Islet of Langerhans (tissue), 1 donor: ENCODE data around the gene CDC14A.
"Not testable (repeated sequence)": the region's sequence is repeated elsewhere in the genome, so short reads cannot be mapped to it uniquely, and the experiment has no call there.

Experiments
- FAIRE-seq: peaks from one replicate; lab custom pipeline; 2011; peaks lifted over from hg19 to GRCh38; lab: Jason Lieb, UNC

Gene CDC14A

GRCh38 chr1:100363831-100364230 lies 11.5 kb downstream of the CDC14A start:
- no peak for FAIRE-seq

- no peak for FAIRE-seq
Measured at GRCh38 chr1:100364697-100365096, 12.4 kb downstream of the CDC14A start.

- FAIRE-seq, result no peak
Measured at GRCh38 chr1:100366209-100366525, 13.9 kb downstream of the CDC14A start.

- not testable (repeated sequence) for FAIRE-seq
Measured at GRCh38 chr1:100369339-100369738, 17.0 kb downstream of the CDC14A start.

- FAIRE-seq, result not testable (repeated sequence)
Measured at GRCh38 chr1:100373953-100374352, 21.6 kb downstream of the CDC14A start.

- FAIRE-seq, result not testable (repeated sequence)
Measured at GRCh38 chr1:100376890-100377289, 24.6 kb downstream of the CDC14A start.

GRCh38 chr1:100377590-100378361 lies 25.5 kb downstream of the CDC14A start:
- FAIRE-seq, result no peak

GRCh38 chr1:100378956-100379355 lies 26.6 kb downstream of the CDC14A start:
- no peak for FAIRE-seq

- no peak for FAIRE-seq
Measured at GRCh38 chr1:100380635-100381034, 28.3 kb downstream of the CDC14A start.

- no peak for FAIRE-seq
Measured at GRCh38 chr1:100382657-100383056, 30.4 kb downstream of the CDC14A start.

GRCh38 chr1:100383743-100384405 lies 31.6 kb downstream of the CDC14A start:
- no peak for FAIRE-seq

- no peak for FAIRE-seq
Measured at GRCh38 chr1:100387209-100387608, 34.9 kb downstream of the CDC14A start.

GRCh38 chr1:100387657-100388350 lies 35.5 kb downstream of the CDC14A start:
- no peak for FAIRE-seq

- FAIRE-seq, result no peak
Measured at GRCh38 chr1:100390531-100390930, 38.2 kb downstream of the CDC14A start.

- FAIRE-seq, result no peak
Measured at GRCh38 chr1:100391675-100392074, 39.4 kb downstream of the CDC14A start.

GRCh38 chr1:100392756-100393155 lies 40.5 kb downstream of the CDC14A start:
- FAIRE-seq, result no peak

- FAIRE-seq, result no peak
Measured at GRCh38 chr1:100394285-100394684, 42.0 kb downstream of the CDC14A start.

- FAIRE-seq, result no peak
Measured at GRCh38 chr1:100395913-100396312, 43.6 kb downstream of the CDC14A start.

GRCh38 chr1:100396651-100397050 lies 44.3 kb downstream of the CDC14A start:
- FAIRE-seq, result no peak

- FAIRE-seq, result no peak
Measured at GRCh38 chr1:100397681-100398080, 45.4 kb downstream of the CDC14A start.

- FAIRE-seq, result no peak
Measured at GRCh38 chr1:100398648-100399047, 46.3 kb downstream of the CDC14A start.

GRCh38 chr1:100400404-100400803 lies 48.1 kb downstream of the CDC14A start:
- no peak for FAIRE-seq

- no peak for FAIRE-seq
Measured at GRCh38 chr1:100404821-100405220, 52.5 kb downstream of the CDC14A start.
